OCI-LY1 (cell line): Measurements from ENCODE around the gene APC.

Source experiments
- H2AFZ ChIP-seq: fragments of 200-600 bp; sonication (generic), shearing (Covaris generic); 2 replicates; pipeline ENCODE4 v1.6.0; 2014; ENCODE audit warnings: antibody characterized with exemption, mild to moderate bottlenecking, low read length
- H3F3A ChIP-seq: fragments of 200-600 bp; sonication (generic), shearing (Covaris generic); 2 replicates; pipeline ENCODE4 v1.6.0; 2014; ENCODE audit warnings: mild to moderate bottlenecking, antibody characterized with exemption, low read length, moderate library complexity; ENCODE audit not compliant: insufficient read depth
- H3K27ac ChIP-seq: fragments of 200-600 bp; sonication (generic); 2 replicates; pipeline ENCODE4 v1.5.1; 2014; ENCODE audit warnings: low read length, mixed run types, mild to moderate bottlenecking, low read depth; ENCODE audit not compliant: poor library complexity, severe bottlenecking
- H3K27me3 ChIP-seq: fragments of 200-600 bp; sonication (generic); 2 replicates; pipeline ENCODE4 v1.6.0; 2014; ENCODE audit warnings: antibody characterized with exemption, mild to moderate bottlenecking, low read length, moderate library complexity; ENCODE audit not compliant: insufficient read depth
- H3K36me3 ChIP-seq: fragments of 200-600 bp; sonication (generic); 2 replicates; pipeline ENCODE4 v1.6.1; 2014; ENCODE audit warnings: mild to moderate bottlenecking, antibody characterized with exemption, low read length, moderate library complexity, mixed read lengths; ENCODE audit not compliant: insufficient read depth
- H3K4me1 ChIP-seq: fragments of 200-600 bp; sonication (generic); 2 replicates; pipeline ENCODE4 v1.5.1; 2014; ENCODE audit warnings: mild to moderate bottlenecking, low read length, moderate library complexity; ENCODE audit not compliant: insufficient read depth, severe bottlenecking
- H3K4me2 ChIP-seq: fragments of 200-600 bp; sonication (generic), shearing (Covaris generic); 2 replicates; pipeline ENCODE4 v1.6.1; 2014; ENCODE audit warnings: low read length
- H3K4me3 ChIP-seq: fragments of 200-600 bp; sonication (generic); 2 replicates; pipeline ENCODE4 v1.5.1; 2014; ENCODE audit warnings: low read length, low read depth, mild to moderate bottlenecking, mixed read lengths; ENCODE audit not compliant: poor library complexity, severe bottlenecking
- H3K79me2 ChIP-seq: fragments of 200-600 bp; shearing (Covaris generic); 2 replicates; pipeline ENCODE4 v1.6.1; 2016; ENCODE audit warnings: mixed run types, low read length, mixed read lengths; ENCODE audit not compliant: insufficient read depth
- H3K9ac ChIP-seq: fragments of 200-600 bp; sonication (generic), shearing (Covaris generic); 2 replicates; pipeline ENCODE4 v1.6.1; 2014; ENCODE audit warnings: mild to moderate bottlenecking, low read length, mixed read lengths
- H3K9me2 ChIP-seq: fragments of 200-600 bp; sonication (generic), shearing (Covaris generic); 2 replicates; pipeline ENCODE4 v1.6.1; 2014; ENCODE audit warnings: low read depth, mild to moderate bottlenecking, low read length, mixed read lengths
- H3K9me3 ChIP-seq: fragments of 200-600 bp; shearing (Covaris generic); 2 replicates; pipeline ENCODE4 v1.6.1; 2014; ENCODE audit warnings: low read length, mixed read lengths
- H4K20me1 ChIP-seq: fragments of 200-600 bp; sonication (generic), shearing (Covaris generic); 2 replicates; pipeline ENCODE4 v1.6.0; 2016; ENCODE audit warnings: mild to moderate bottlenecking, low read length; ENCODE audit not compliant: insufficient read depth
- CTCF ChIP-seq: fragments of 200-600 bp; sonication (generic), shearing (Covaris generic); IDR thresholded peaks from 2 replicates; pipeline ENCODE4 v1.5.1; 2017; ENCODE audit warnings: mild to moderate bottlenecking, antibody characterized with exemption, low read length, moderate library complexity, mixed read lengths
- EZH2 ChIP-seq: fragments of 200-600 bp; sonication (generic), shearing (Covaris generic); IDR thresholded peaks from 2 replicates; pipeline ENCODE4 v1.8.0; 2017; ENCODE audit warnings: borderline replicate concordance, mixed run types, mild to moderate bottlenecking, antibody characterized with exemption, low read length, moderate library complexity, mixed read lengths

APC gene

GRCh38 chr5:112720576-112720975 lies 17.1 kb upstream of the APC start:
- peaks cover 23% of the 10 kb centered on the region for H3K79me2 ChIP-seq
- H3F3A ChIP-seq = no peaks in the 10 kb centered on the region; the same call in 1 of the 2 replicates
- no peaks in the 10 kb centered on the region for H4K20me1 ChIP-seq
- TF ChIP-seq CTCF (no peak), EZH2 (no peak)
- no peaks in the 10 kb centered on the region for H3K9me2 ChIP-seq
- no peaks in the 10 kb centered on the region; the same call in 1 of the 2 replicates for H3K36me3 ChIP-seq
- no peaks in the 10 kb centered on the region for H3K27me3 ChIP-seq
- H2AFZ ChIP-seq = no peak overlapping the region
- H3K4me1 ChIP-seq = no peaks in the 10 kb centered on the region
- no peak overlapping the region for H3K4me3 ChIP-seq
- no peak overlapping the region for H3K4me2 ChIP-seq
- H3K27ac ChIP-seq = no peak overlapping the region
- H3K9ac ChIP-seq = no peak overlapping the region
- H3K9me3 ChIP-seq = peaks cover 5% of the 10 kb centered on the region; the same call in 1 of the 2 replicates

- Histone ChIP-seq H4K20me1 (no peaks in the 10 kb centered on the region), H3K9me3 (no peaks in the 10 kb centered on the region), H3K4me2 (no peak overlapping the region), H3K27me3 (no peaks in the 10 kb centered on the region), H3K9ac (no peak overlapping the region), H3K4me1 (no peaks in the 10 kb centered on the region), H3K9me2 (no peaks in the 10 kb centered on the region), H3F3A (no peaks in the 10 kb centered on the region; the same call in 1 of the 2 replicates), H3K4me3 (no peak overlapping the region), H3K27ac (no peak overlapping the region), H3K79me2 (peaks cover 6% of the 10 kb centered on the region), H3K36me3 (no peaks in the 10 kb centered on the region), H2AFZ (no peak overlapping the region)
- TF ChIP-seq EZH2 (no peak), CTCF (no peak)
These were observed 12.8 kb upstream of the APC start for GRCh38 chr5:112724901-112725300.

- no peaks in the 10 kb centered on the region for H3K27me3 ChIP-seq
- no peak overlapping the region for H3K4me3 ChIP-seq
- no peaks in the 10 kb centered on the region for H3K4me1 ChIP-seq
- H3K27ac ChIP-seq = no peak overlapping the region
- no peaks in the 10 kb centered on the region for H3K9me2 ChIP-seq
- H3K9ac ChIP-seq = no peak overlapping the region
- H4K20me1 ChIP-seq = no peaks in the 10 kb centered on the region
- H3K9me3 ChIP-seq = no peaks in the 10 kb centered on the region
- TF ChIP-seq CTCF (no peak), EZH2 (no peak)
- no peaks in the 10 kb centered on the region for H3K79me2 ChIP-seq
- H3F3A ChIP-seq = no peaks in the 10 kb centered on the region
- H3K4me2 ChIP-seq = no peak overlapping the region
- H2AFZ ChIP-seq = no peak overlapping the region
- H3K36me3 ChIP-seq = no peaks in the 10 kb centered on the region
These were observed 8.1 kb upstream of the APC start for GRCh38 chr5:112729630-112730029.
